Ovary (tissue), 9 donors: ENCODE measurements around the gene FMNL2. TPM values are rescaled to one million over a fixed set of nuclear protein-coding genes. Genes with fewer than 3 reads are reported as not detected.

Experiments used
- DNase-seq, 5 donors: peaks; one replicate each; pipeline ENCODE4 v3.0.0-alpha.2; 2019 to 2020
- H3K27ac ChIP-seq, 2 donors: fragments of 200-600 bp; one replicate each; pipeline versions ENCODE4 v1.5.1 to v1.8.0; 2019 to 2022
- H3K27me3 ChIP-seq: fragments of 200-600 bp; one replicate; pipeline ENCODE4 v1.8.0; 2022
- H3K36me3 ChIP-seq: fragments of 200-600 bp; sonication (generic); one replicate; pipeline ENCODE4 v1.5.1; 2019
- H3K4me1 ChIP-seq: one replicate; pipeline ENCODE4 v1.8.1; 2013; ENCODE audit warnings: mild to moderate bottlenecking, moderate library complexity; ENCODE audit not compliant: insufficient read depth
- H3K4me3 ChIP-seq: fragments of 200-600 bp; sonication (generic); one replicate; pipeline ENCODE4 v1.5.1; 2017
- H3K9me3 ChIP-seq, 2 donors: fragments of 200-600 bp in 1 of 2; sonication (generic) in 1 of 2; one replicate each; pipeline versions ENCODE4 v1.5.1 to v1.8.1; 2013 to 2019; ENCODE audit warnings: mild to moderate bottlenecking in 1 of 2, moderate library complexity in 1 of 2
- EP300 ChIP-seq: sonication (generic); formaldehyde crosslinking; IDR thresholded peaks from one replicate; pipeline ENCODE4 v1.6.1; 2017; ENCODE audit warnings: antibody characterized with exemption
- POLR2A ChIP-seq: fragments of 450-650 bp; IDR thresholded peaks from one replicate; pipeline ENCODE4 v1.6.1; 2017; ENCODE audit warnings: antibody characterized with exemption, mild to moderate bottlenecking, moderate library complexity
- WGBS, 3 donors: extraction: QIAGEN DNeasy Blood & Tissue Kit in 1 of 3; methylation state at CpG; one replicate each; pipeline versions ENCODE4 v1.1.5 to v1.1.7; 2013 to 2017; 5-methylcytosine and 5-hydroxymethylcytosine counted together
- intact Hi-C, 4 donors: fragments of 100-400 bp; cut with DNase I; formaldehyde crosslinking; loops; one replicate each; pipeline versions ENCODE4 v1.11.0 to v1.15.1; 2022 to 2023
- polyA plus RNA-seq, 2 donors: library from polyadenylated mRNA; stranded (reverse); fragments of 200-250 nt in 1 of 2; fragments of 350-450 nt in 1 of 2; fragmentation: Illumina TruSeq in 1 of 2; extraction: RNeasy Lipid Tissue Mini Kit (QIAGEN cat#74804) in 1 of 2; gene quantifications; one replicate each; pipeline ENCODE4 v1.2.3, GENCODE V29; 2013 to 2014
- total RNA-seq, 7 donors: library from RNA; depleted of rRNA in 2 of 7; stranded (reverse); fragments of >200 nt in 2 of 7; fragmentation: NEBNext Ultra II Directional in 3 of 7; extraction: Animal tissue kit (Norgen Biotek cat#: 25700) in 3 of 7; gene quantifications; one replicate each; pipeline versions ENCODE4 v1.1.0 to v1.2.4, GENCODE V29; 2016 to 2023
- TF ChIP-seq, protein P1 (sequence below), 3 donors: fragments of 450-650 bp in 2 of 3; fragments of 200-600 bp in 1 of 3; IDR thresholded peaks; one replicate each; pipeline versions ENCODE4 v1.5.1 to v1.8.0; 2016 to 2022; ENCODE audit warnings: antibody characterized with exemption in 3 of 3, mild to moderate bottlenecking in 1 of 3
- donor health status: DM: no; HTN: no; CAD: no; lungs with moderate emphysema.
- donor health status: DM: no; HTN: no; CAD: no.
- donor health status: Bipolar disorder and iron deficiency.
- donor health status: DM: yes; HTN: yes; CAD: no.
- donor health status: DM: no; HTN: no; CAD: no.
- donor health status: DM: yes; HTN: yes; CAD: no.

FMNL2 gene
- total and polyA plus RNA-seq, 9 donors: 30.3 to 89.1 (median 51.3) TPM

DNA sequence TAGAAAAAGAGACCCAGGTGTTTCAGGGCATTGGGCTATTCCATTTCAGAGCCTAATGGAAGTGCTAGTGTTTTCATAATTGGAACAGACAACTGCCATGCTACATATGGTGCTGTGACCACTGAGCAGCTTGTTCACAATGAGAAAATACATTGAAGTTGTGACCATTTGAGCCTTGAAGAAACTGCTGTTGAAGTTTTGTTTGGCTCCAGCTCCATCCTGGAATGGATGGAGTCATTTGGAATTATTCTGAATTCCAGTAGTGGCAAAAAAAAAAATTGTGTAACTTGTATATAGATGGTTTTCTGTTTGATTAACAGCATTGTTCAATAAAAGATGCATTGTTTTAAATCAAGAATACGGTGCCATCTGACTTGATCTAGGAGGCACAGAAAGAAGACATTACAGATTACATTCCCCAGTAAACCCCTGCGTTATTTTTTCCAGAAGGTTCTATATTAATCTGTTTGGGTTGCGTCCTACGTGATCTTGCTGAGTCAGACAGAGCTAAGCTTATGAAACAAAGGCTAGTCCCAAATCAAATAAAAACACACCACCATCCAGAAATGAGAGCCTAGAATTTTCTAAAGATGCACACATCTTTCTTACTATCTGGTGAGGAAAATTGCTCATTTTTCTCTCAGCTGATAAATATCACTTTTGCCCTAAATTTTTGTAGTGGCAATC is 19.2 kb downstream of the FMNL2 start:
- H3K27ac ChIP-seq: no peak overlapping the region
- 48 to 65% (median 52%) methylated on average over 4 of the region's 4 CpGs for WGBS, 3 donors
- TF ChIP-seq EP300: no peak
- TF ChIP-seq POLR2A: no peak
- TF ChIP-seq, protein P1, sequence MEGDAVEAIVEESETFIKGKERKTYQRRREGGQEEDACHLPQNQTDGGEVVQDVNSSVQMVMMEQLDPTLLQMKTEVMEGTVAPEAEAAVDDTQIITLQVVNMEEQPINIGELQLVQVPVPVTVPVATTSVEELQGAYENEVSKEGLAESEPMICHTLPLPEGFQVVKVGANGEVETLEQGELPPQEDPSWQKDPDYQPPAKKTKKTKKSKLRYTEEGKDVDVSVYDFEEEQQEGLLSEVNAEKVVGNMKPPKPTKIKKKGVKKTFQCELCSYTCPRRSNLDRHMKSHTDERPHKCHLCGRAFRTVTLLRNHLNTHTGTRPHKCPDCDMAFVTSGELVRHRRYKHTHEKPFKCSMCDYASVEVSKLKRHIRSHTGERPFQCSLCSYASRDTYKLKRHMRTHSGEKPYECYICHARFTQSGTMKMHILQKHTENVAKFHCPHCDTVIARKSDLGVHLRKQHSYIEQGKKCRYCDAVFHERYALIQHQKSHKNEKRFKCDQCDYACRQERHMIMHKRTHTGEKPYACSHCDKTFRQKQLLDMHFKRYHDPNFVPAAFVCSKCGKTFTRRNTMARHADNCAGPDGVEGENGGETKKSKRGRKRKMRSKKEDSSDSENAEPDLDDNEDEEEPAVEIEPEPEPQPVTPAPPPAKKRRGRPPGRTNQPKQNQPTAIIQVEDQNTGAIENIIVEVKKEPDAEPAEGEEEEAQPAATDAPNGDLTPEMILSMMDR (IDR thresholded peaks at IDR 0.05): no peak
- DNase-seq: no peak
- H3K36me3 ChIP-seq: no peaks in the 10 kb centered on the region
- H3K4me1 ChIP-seq: no peaks in the 10 kb centered on the region
- intact Hi-C loops: no loop called here
- no peak overlapping the region for H3K4me3 ChIP-seq
- no peaks in the 10 kb centered on the region for H3K9me3 ChIP-seq
- H3K27me3 ChIP-seq: no peaks in the 10 kb centered on the region

DNA sequence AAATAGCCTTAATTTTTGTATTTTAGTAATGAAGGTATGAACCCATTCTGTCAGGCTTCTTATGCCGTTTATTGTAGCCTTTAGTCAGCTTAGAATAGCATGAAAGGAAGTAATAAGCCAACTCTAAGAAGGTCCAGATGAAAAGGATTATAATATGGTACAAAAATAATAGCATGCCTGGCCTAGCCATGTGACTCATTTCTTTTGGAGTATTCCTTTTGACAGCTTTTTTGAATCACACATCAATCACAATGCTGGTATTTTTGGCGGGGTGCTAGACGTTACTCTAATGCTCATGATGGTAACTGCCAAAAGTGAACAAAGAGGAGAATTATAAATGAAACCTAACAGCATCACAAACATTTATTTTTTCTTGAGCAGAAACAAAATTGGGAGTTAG is 19.9 kb downstream of the FMNL2 start:
- no peak overlapping the region for H3K4me3 ChIP-seq
- intact Hi-C loops: no loop called here

DNA sequence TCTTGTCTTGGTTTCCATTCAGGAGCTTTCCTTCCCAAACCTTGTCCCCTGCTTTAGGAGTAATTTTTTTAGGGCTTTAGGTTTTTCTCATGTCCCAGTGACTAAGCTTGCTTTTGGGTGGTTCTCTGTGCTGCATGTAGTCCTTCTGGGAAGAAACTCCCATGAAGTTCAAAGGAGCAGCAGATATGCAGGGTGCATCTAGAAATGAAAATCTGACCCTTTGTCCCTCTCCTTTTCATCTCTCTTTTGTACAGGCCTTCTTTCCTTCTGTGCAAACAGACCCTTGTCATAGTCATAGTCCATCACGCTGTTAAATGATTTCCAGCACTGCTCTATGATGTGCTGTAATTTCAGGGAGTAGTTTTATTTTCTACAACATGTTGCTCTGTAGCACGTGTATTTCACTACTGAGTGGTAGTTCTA is 20.4 kb downstream of the FMNL2 start:
- intact Hi-C loops: no loop called here
- no peak overlapping the region for H3K27ac ChIP-seq
- TF ChIP-seq, protein P1 (IDR thresholded peaks at IDR 0.05): no peak
- no peak for TF ChIP-seq EP300
- no peak for TF ChIP-seq POLR2A
- H3K27me3 ChIP-seq: no peaks in the 10 kb centered on the region
- H3K4me3 ChIP-seq: no peak overlapping the region
- no peak for DNase-seq
- no peaks in the 10 kb centered on the region for H3K9me3 ChIP-seq
- no peaks in the 10 kb centered on the region for H3K36me3 ChIP-seq
- WGBS, 3 donors: 66 to 70% (median 66%) methylated on average over 2 of the region's 2 CpGs
- H3K4me1 ChIP-seq: no peaks in the 10 kb centered on the region

More for the DNA sequence above, 19.9 kb downstream of the FMNL2 start:
- Histone ChIP-seq H3K27me3 (no peaks in the 10 kb centered on the region), H3K27ac (no peak overlapping the region), H3K36me3 (no peaks in the 10 kb centered on the region), H3K4me1 (no peaks in the 10 kb centered on the region), H3K9me3 (no peaks in the 10 kb centered on the region)
- TF ChIP-seq, protein P1 (IDR thresholded peaks at IDR 0.05): no peak
- no peak for TF ChIP-seq EP300
- no peak for TF ChIP-seq POLR2A
- WGBS, 3 donors: 68 to 75% (median 71%) methylated on average over 3 of the region's 3 CpGs
- no peak for DNase-seq

DNA sequence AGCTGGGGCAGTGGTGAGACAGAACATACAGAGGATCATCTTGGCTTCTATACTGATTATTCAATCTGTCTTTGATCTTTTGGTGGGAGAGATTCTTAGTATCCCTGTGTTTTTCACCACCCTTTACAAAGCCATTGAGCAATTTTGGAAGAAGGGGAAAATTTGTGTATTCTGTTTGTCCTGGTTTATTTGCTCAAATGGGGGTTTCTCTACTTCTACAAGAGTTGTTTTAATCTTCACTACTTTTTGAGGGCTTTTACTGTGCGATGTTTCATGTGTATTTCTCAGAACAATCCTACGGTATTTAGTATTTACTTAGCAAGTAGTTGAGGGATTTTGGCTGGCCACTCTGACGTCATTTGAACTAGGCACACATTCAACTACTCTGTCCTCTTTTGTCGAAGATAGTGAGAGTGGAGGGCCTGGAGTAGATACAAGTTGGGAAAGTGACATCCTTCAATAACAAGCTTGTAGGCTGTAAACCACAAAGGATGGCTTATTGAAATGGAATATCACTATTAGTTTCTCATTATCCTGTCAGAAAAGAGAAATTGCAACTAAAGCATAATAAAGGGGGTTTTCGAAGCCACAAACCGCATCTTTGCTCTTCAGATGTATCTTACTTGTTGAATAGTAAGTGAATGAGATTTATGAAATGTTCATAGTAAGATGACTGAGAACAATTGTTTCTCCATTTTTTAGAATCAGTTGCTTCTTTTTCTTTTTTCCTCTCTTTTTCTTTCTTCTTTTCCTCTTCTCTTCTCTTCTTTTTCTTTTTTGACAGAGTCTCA is 24.8 kb downstream of the FMNL2 start:
- intact Hi-C loops: no loop called here

More for the DNA sequence above, 24.8 kb downstream of the FMNL2 start:
- Histone ChIP-seq H3K27ac (no peak overlapping the region), H3K4me3 (no peak overlapping the region), H3K27me3 (no peaks in the 10 kb centered on the region), H3K4me1 (no peaks in the 10 kb centered on the region), H3K9me3 (no peaks in the 10 kb centered on the region), H3K36me3 (no peaks in the 10 kb centered on the region)
- no peak for DNase-seq
- WGBS, 3 donors: 93 to 96% (median 95%) methylated on average over 6 of the region's 6 CpGs
- TF ChIP-seq, protein P1 (IDR thresholded peaks at IDR 0.05): no peak
- TF ChIP-seq POLR2A: no peak
- no peak for TF ChIP-seq EP300
